HEK293 (cell line): ENCODE data around the gene ALG12.

Experiments used
- GLI4 ChIP-seq: fragments of 450-650 bp; formaldehyde crosslinking; IDR thresholded peaks from 2 replicates; pipeline ENCODE4 v1.5.1; 2016; ENCODE audit warnings: missing biosample characterization, missing genetic modification characterization
- MYNN ChIP-seq: fragments of 450-650 bp; formaldehyde crosslinking; IDR thresholded peaks from 2 replicates; pipeline ENCODE4 v1.5.1; 2016; ENCODE audit warnings: missing biosample characterization, missing genetic modification characterization, borderline replicate concordance
- PRDM1 ChIP-seq: fragments of 450-650 bp; formaldehyde crosslinking; IDR thresholded peaks from 2 replicates; pipeline ENCODE4; 2016; ENCODE audit warnings: missing biosample characterization, missing genetic modification characterization
- TRIM28 ChIP-seq: IDR thresholded peaks from 2 replicates; pipeline ENCODE4 v1.6.1; 2011; ENCODE audit warnings: low read length, control low read depth, borderline replicate concordance
- ZBTB48 ChIP-seq: fragments of 450-650 bp; formaldehyde crosslinking; IDR thresholded peaks from 2 replicates; pipeline ENCODE4 v1.5.1; 2016; ENCODE audit warnings: missing biosample characterization, missing genetic modification characterization
- ZNF138 ChIP-seq: fragments of 450-650 bp; formaldehyde crosslinking; IDR thresholded peaks from 2 replicates; pipeline ENCODE4 v1.5.1; 2016; ENCODE audit warnings: missing biosample characterization, missing genetic modification characterization, borderline replicate concordance
- ZNF175 ChIP-seq: fragments of 450-650 bp; formaldehyde crosslinking; IDR thresholded peaks from 2 replicates; pipeline ENCODE4 v1.5.1; 2016; ENCODE audit warnings: missing biosample characterization, missing genetic modification characterization
- ZNF19 ChIP-seq: fragments of 450-650 bp; formaldehyde crosslinking; IDR thresholded peaks from 2 replicates; pipeline ENCODE4; 2016; ENCODE audit warnings: missing biosample characterization, missing genetic modification characterization, low read depth
- ZNF211 ChIP-seq: fragments of 450-650 bp; formaldehyde crosslinking; IDR thresholded peaks from 2 replicates; pipeline ENCODE4 v1.5.1; 2016; ENCODE audit warnings: low read depth, missing biosample characterization, missing genetic modification characterization
- ZNF248 ChIP-seq: fragments of 450-650 bp; formaldehyde crosslinking; IDR thresholded peaks from 2 replicates; pipeline ENCODE4 v1.5.1; 2017; ENCODE audit warnings: missing biosample characterization, missing genetic modification characterization
- ZNF311 ChIP-seq: fragments of 450-650 bp; formaldehyde crosslinking; IDR thresholded peaks from 2 replicates; pipeline ENCODE4 v1.5.1; 2017; ENCODE audit warnings: missing biosample characterization, missing genetic modification characterization, borderline replicate concordance
- ZNF530 ChIP-seq: fragments of 450-650 bp; formaldehyde crosslinking; IDR thresholded peaks from 2 replicates; pipeline ENCODE4 v1.5.1; 2016; ENCODE audit warnings: low read depth, missing biosample characterization, missing genetic modification characterization
- ZNF548 ChIP-seq: fragments of 450-650 bp; formaldehyde crosslinking; IDR thresholded peaks from 2 replicates; pipeline ENCODE4 v1.5.1; 2016; ENCODE audit warnings: missing biosample characterization, missing genetic modification characterization
- ZNF561 ChIP-seq: fragments of 450-650 bp; IDR thresholded peaks from 2 replicates; pipeline ENCODE4 v1.5.1; 2018; ENCODE audit warnings: missing biosample characterization, missing genetic modification characterization, borderline replicate concordance
- ZNF777 ChIP-seq: fragments of 450-650 bp; formaldehyde crosslinking; IDR thresholded peaks from 2 replicates; pipeline ENCODE4 v1.5.1; 2017; ENCODE audit warnings: missing biosample characterization, missing genetic modification characterization, borderline replicate concordance
- ZNF785 ChIP-seq: fragments of 450-650 bp; formaldehyde crosslinking; IDR thresholded peaks from 2 replicates; pipeline ENCODE4 v1.5.1; 2016; ENCODE audit warnings: missing biosample characterization, missing genetic modification characterization
- ZNF791 ChIP-seq: fragments of 450-650 bp; formaldehyde crosslinking; IDR thresholded peaks from 2 replicates; pipeline ENCODE4 v1.5.1; 2016; ENCODE audit warnings: missing biosample characterization, missing genetic modification characterization
- ZSCAN23 ChIP-seq: fragments of 450-650 bp; formaldehyde crosslinking; IDR thresholded peaks from 2 replicates; pipeline ENCODE4 v1.5.1; 2016; ENCODE audit warnings: missing biosample characterization, missing genetic modification characterization
- TF ChIP-seq, protein P1 (sequence below): fragments of 450-650 bp; IDR thresholded peaks from 2 replicates; pipeline ENCODE4 v1.5.1; 2018; ENCODE audit warnings: missing biosample characterization, missing genetic modification characterization
- TF ChIP-seq, protein P2 (sequence below): fragments of 450-650 bp; formaldehyde crosslinking; IDR thresholded peaks from 2 replicates; pipeline ENCODE4 v1.5.1; 2016; ENCODE audit warnings: missing biosample characterization, missing genetic modification characterization
- TF ChIP-seq, protein P3 (sequence below): fragments of 450-650 bp; formaldehyde crosslinking; IDR thresholded peaks from 2 replicates; pipeline ENCODE4 v1.5.1; 2016; ENCODE audit warnings: missing biosample characterization, missing genetic modification characterization
- TF ChIP-seq, protein P4 (sequence below): fragments of 450-650 bp; formaldehyde crosslinking; IDR thresholded peaks from 2 replicates; pipeline ENCODE4 v1.5.1; 2016; ENCODE audit warnings: missing biosample characterization, missing genetic modification characterization
- TF ChIP-seq, protein P5 (sequence below): fragments of 450-650 bp; formaldehyde crosslinking; IDR thresholded peaks from 2 replicates; pipeline ENCODE4 v1.5.1; 2016; ENCODE audit warnings: missing biosample characterization, missing genetic modification characterization
- TF ChIP-seq, protein P6 (sequence below): fragments of 450-650 bp; formaldehyde crosslinking; IDR thresholded peaks from 2 replicates; pipeline ENCODE4 v1.5.1; 2017; ENCODE audit warnings: missing biosample characterization, mild to moderate bottlenecking, missing genetic modification characterization, moderate library complexity
- TF ChIP-seq, protein P7 (sequence below): fragments of 450-650 bp; formaldehyde crosslinking; IDR thresholded peaks from 2 replicates; pipeline ENCODE4 v1.5.1; 2016; ENCODE audit warnings: missing biosample characterization, missing genetic modification characterization
- TF ChIP-seq, protein P8 (sequence below): fragments of 450-650 bp; formaldehyde crosslinking; IDR thresholded peaks from 2 replicates; pipeline ENCODE4 v1.5.1; 2017; ENCODE audit warnings: missing biosample characterization, missing genetic modification characterization

The ALG12 gene

DNA sequence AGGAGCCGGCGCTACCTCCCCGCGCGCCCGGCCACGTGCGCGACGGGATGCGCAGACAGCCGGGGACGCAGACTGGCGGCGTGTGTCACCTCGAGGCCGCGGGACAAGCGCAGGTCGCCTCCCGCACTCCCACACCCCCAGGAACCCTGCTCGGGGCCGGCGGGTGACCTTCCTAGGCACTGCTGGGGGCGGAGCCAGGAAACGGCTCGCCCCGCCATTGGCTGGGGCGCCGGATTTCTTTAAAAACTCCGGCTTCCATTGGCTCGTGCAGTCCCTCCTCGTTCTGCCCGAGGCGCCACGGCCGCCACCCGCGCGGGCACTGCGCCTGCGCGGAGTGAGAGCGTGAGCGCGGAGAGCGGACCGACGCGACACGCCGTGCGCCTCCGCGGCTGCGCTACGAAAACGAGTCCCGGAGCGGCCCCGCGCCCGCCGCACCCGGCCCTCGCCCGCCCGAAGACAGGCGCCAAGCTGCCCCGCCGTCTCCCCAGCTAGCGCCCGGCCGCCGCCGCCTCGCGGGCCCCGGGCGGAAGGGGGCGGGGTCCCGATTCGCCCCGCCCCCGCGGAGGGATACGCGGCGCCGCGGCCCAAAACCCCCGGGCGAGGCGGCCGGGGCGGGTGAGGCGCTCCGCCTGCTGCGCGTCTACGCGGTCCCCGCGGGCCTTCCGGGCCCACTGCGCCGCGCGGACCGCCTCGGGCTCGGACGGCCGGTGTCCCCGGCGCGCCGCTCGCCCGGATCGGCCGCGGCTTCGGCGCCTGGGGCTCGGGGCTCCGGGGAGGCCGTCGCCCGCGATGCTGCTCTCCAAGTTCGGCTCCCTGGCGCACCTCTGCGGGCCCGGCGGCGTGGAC is 42.1 kb upstream of the ALG12 start, which contains the start of gene PIM3 (continued):
- TF ChIP-seq ZNF785 (tag by site-specific recombination): no peak
- TF ChIP-seq ZNF311 (tag by site-specific recombination): no peak
- no peak for TF ChIP-seq PRDM1 (tag by site-specific recombination)
- no peak for TF ChIP-seq ZSCAN23 (tag by site-specific recombination)
- TF ChIP-seq, protein P1, sequence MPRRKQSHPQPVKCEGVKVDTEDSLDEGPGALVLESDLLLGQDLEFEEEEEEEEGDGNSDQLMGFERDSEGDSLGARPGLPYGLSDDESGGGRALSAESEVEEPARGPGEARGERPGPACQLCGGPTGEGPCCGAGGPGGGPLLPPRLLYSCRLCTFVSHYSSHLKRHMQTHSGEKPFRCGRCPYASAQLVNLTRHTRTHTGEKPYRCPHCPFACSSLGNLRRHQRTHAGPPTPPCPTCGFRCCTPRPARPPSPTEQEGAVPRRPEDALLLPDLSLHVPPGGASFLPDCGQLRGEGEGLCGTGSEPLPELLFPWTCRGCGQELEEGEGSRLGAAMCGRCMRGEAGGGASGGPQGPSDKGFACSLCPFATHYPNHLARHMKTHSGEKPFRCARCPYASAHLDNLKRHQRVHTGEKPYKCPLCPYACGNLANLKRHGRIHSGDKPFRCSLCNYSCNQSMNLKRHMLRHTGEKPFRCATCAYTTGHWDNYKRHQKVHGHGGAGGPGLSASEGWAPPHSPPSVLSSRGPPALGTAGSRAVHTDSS (tag by site-specific recombination): no peak
- no peak for TF ChIP-seq ZNF777
- 0 out of 2 replicates have a peak, but pooled peaks have one; percentile 33 for TF ChIP-seq TRIM28
- TF ChIP-seq, protein P2, sequence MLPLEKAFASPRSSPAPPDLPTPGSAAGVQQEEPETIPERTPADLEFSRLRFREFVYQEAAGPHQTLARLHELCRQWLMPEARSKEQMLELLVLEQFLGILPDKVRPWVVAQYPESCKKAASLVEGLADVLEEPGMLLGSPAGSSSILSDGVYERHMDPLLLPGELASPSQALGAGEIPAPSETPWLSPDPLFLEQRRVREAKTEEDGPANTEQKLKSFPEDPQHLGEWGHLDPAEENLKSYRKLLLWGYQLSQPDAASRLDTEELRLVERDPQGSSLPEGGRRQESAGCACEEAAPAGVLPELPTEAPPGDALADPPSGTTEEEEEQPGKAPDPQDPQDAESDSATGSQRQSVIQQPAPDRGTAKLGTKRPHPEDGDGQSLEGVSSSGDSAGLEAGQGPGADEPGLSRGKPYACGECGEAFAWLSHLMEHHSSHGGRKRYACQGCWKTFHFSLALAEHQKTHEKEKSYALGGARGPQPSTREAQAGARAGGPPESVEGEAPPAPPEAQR (tag by site-specific recombination): 0 out of 2 replicates have a peak, but pooled peaks have one; percentile 64
- TF ChIP-seq, protein P3, sequence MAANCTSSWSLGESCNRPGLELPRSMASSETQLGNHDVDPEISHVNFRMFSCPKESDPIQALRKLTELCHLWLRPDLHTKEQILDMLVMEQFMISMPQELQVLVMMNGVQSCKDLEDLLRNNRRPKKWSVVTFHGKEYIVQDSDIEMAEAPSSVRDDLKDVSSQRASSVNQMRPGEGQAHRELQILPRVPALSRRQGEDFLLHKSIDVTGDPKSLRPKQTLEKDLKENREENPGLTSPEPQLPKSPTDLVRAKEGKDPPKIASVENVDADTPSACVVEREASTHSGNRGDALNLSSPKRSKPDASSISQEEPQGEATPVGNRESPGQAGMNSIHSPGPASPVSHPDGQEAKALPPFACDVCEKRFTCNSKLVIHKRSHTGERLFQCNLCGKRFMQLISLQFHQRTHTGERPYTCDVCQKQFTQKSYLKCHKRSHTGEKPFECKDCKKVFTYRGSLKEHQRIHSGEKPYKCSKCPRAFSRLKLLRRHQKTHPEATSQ (tag by site-specific recombination): no peak
- TF ChIP-seq, protein P4, sequence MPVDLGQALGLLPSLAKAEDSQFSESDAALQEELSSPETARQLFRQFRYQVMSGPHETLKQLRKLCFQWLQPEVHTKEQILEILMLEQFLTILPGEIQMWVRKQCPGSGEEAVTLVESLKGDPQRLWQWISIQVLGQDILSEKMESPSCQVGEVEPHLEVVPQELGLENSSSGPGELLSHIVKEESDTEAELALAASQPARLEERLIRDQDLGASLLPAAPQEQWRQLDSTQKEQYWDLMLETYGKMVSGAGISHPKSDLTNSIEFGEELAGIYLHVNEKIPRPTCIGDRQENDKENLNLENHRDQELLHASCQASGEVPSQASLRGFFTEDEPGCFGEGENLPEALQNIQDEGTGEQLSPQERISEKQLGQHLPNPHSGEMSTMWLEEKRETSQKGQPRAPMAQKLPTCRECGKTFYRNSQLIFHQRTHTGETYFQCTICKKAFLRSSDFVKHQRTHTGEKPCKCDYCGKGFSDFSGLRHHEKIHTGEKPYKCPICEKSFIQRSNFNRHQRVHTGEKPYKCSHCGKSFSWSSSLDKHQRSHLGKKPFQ: no peak
- TF ChIP-seq MYNN: no peak
- TF ChIP-seq, protein P5, sequence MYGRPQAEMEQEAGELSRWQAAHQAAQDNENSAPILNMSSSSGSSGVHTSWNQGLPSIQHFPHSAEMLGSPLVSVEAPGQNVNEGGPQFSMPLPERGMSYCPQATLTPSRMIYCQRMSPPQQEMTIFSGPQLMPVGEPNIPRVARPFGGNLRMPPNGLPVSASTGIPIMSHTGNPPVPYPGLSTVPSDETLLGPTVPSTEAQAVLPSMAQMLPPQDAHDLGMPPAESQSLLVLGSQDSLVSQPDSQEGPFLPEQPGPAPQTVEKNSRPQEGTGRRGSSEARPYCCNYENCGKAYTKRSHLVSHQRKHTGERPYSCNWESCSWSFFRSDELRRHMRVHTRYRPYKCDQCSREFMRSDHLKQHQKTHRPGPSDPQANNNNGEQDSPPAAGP: peak; percentile 72; the same call in 1 of the 2 replicates
- no peak for TF ChIP-seq ZNF211
- TF ChIP-seq ZNF548 (tag by site-specific recombination): no peak
- TF ChIP-seq ZNF248 (tag by site-specific recombination): no peak
- TF ChIP-seq GLI4 (tag by site-specific recombination): no peak
- TF ChIP-seq, protein P6, sequence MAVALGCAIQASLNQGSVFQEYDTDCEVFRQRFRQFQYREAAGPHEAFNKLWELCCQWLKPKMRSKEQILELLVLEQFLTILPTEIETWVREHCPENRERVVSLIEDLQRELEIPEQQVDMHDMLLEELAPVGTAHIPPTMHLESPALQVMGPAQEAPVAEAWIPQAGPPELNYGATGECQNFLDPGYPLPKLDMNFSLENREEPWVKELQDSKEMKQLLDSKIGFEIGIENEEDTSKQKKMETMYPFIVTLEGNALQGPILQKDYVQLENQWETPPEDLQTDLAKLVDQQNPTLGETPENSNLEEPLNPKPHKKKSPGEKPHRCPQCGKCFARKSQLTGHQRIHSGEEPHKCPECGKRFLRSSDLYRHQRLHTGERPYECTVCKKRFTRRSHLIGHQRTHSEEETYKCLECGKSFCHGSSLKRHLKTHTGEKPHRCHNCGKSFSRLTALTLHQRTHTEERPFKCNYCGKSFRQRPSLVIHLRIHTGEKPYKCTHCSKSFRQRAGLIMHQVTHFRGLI (tag by site-specific recombination): no peak
- TF ChIP-seq ZBTB48: no peak
- TF ChIP-seq ZNF791: no peak
- TF ChIP-seq ZNF561 (tag by site-specific recombination): 0 out of 2 replicates have a peak, but pooled peaks have one; percentile 58
- TF ChIP-seq, protein P7, sequence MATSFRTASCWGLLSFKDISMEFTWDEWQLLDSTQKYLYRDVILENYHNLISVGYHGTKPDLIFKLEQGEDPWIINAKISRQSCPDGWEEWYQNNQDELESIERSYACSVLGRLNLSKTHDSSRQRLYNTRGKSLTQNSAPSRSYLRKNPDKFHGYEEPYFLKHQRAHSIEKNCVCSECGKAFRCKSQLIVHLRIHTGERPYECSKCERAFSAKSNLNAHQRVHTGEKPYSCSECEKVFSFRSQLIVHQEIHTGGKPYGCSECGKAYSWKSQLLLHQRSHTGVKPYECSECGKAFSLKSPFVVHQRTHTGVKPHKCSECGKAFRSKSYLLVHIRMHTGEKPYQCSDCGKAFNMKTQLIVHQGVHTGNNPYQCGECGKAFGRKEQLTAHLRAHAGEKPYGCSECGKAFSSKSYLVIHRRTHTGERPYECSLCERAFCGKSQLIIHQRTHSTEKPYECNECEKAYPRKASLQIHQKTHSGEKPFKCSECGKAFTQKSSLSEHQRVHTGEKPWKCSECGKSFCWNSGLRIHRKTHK: no peak
- no peak for TF ChIP-seq ZNF19 (tag by site-specific recombination)
- TF ChIP-seq ZNF530: no peak
- TF ChIP-seq ZNF138 (tag by site-specific recombination): no peak
- no peak for TF ChIP-seq ZNF175 (tag by site-specific recombination)
- TF ChIP-seq, protein P8, sequence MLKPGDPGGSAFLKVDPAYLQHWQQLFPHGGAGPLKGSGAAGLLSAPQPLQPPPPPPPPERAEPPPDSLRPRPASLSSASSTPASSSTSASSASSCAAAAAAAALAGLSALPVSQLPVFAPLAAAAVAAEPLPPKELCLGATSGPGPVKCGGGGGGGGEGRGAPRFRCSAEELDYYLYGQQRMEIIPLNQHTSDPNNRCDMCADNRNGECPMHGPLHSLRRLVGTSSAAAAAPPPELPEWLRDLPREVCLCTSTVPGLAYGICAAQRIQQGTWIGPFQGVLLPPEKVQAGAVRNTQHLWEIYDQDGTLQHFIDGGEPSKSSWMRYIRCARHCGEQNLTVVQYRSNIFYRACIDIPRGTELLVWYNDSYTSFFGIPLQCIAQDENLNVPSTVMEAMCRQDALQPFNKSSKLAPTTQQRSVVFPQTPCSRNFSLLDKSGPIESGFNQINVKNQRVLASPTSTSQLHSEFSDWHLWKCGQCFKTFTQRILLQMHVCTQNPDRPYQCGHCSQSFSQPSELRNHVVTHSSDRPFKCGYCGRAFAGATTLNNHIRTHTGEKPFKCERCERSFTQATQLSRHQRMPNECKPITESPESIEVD (tag by site-specific recombination): no peak
